H1 (cell line): Measurements from ENCODE around the gene FAR1. TPM values are rescaled to one million over a fixed set of nuclear protein-coding genes. Genes with fewer than 3 reads are reported as not detected.

Experiments used
- CTCF ChIA-PET: fragments of 300-600 bp; sonication (Branson Sonifier 250); formaldehyde crosslinking; loops from one replicate; lab custom pipeline; 2021; ENCODE audit not compliant: partially characterized antibody; lab: Charles Lee
- POLR2A ChIA-PET: fragments of 300-600 bp; sonication (Branson Sonifier 250); formaldehyde crosslinking; loops from one replicate; lab custom pipeline; 2021; ENCODE audit warnings: inconsistent platforms; ENCODE audit not compliant: partially characterized antibody; lab: Charles Lee
- DNase-seq, 2 experiments: peaks; one replicate each; pipeline versions ENCODE4 v3.0.0 to v3.0.0-alpha.2; 2010 to 2022; ENCODE audit warnings: low spot score in 2 of 2, low read depth in 1 of 2, mixed read lengths in 1 of 2
- FAIRE-seq: peaks from 2 replicates; lab custom pipeline; 2011; peaks lifted over from hg19 to GRCh38; lab: Jason Lieb, UNC
- H2AFZ ChIP-seq: 2 replicates; pipeline ENCODE4 v1.8.1; 2012; ENCODE audit warnings: low read length, inconsistent platforms
- H2AK5ac ChIP-seq: 2 replicates; pipeline ENCODE4 v1.6.1; 2013; ENCODE audit warnings: low read depth, low read length
- H2BK120ac ChIP-seq: replicated peaks from 2 replicates; pipeline ENCODE3; 2013; ENCODE audit warnings: low read depth, low read length, inconsistent platforms
- H2BK12ac ChIP-seq: 2 replicates; pipeline ENCODE4 v1.6.1; 2013; ENCODE audit warnings: low read depth, low read length
- H2BK15ac ChIP-seq: 2 replicates; pipeline ENCODE4 v1.6.1; 2013; ENCODE audit warnings: low read length
- H2BK20ac ChIP-seq: 2 replicates; pipeline ENCODE4 v1.6.1; 2013; ENCODE audit warnings: low read length
- H2BK5ac ChIP-seq: 2 replicates; pipeline ENCODE4 v1.6.1; 2013; ENCODE audit warnings: low read depth, low read length
- H3K14ac ChIP-seq: 2 replicates; pipeline ENCODE4 v1.6.1; 2013; ENCODE audit warnings: inconsistent platforms; ENCODE audit not compliant: insufficient read length
- H3K18ac ChIP-seq: 2 replicates; pipeline ENCODE4 v1.6.1; 2013; ENCODE audit warnings: low read length; ENCODE audit errors: extremely low read depth
- H3K23ac ChIP-seq: 2 replicates; pipeline ENCODE4 v1.6.1; 2013; ENCODE audit warnings: inconsistent platforms; ENCODE audit not compliant: insufficient read length
- H3K23me2 ChIP-seq: 2 replicates; pipeline ENCODE4 v1.6.1; 2013; ENCODE audit warnings: low read depth, low read length
- H3K27ac ChIP-seq: 2 replicates; pipeline ENCODE4 v1.6.1; 2011; ENCODE audit warnings: low read depth, low read length, inconsistent platforms
- H3K27me3 ChIP-seq, 4 experiments: replicated peaks in 1 of 4; 1 replicate in 1 of 4; 2 replicates in 3 of 4; pipeline versions ENCODE4 v1.6.1 to v1.8.1; 2011 to 2013; ENCODE audit warnings: low read length in 3 of 4, mild to moderate bottlenecking in 3 of 4, inconsistent platforms in 2 of 4, mixed read lengths in 2 of 4, moderate library complexity in 1 of 4; ENCODE audit not compliant: control insufficient read depth in 3 of 4, insufficient read depth in 3 of 4; ENCODE audit errors: extremely low read depth in 1 of 4
- H3K36me3 ChIP-seq, 4 experiments: 2 replicates each; pipeline versions ENCODE4 v1.6.1 to v1.8.1; 2011 to 2013; ENCODE audit warnings: mild to moderate bottlenecking in 4 of 4, low read length in 3 of 4, moderate library complexity in 2 of 4, control low read depth in 1 of 4, inconsistent platforms in 1 of 4; ENCODE audit not compliant: insufficient read depth in 4 of 4, control insufficient read depth in 2 of 4
- H3K4ac ChIP-seq: replicated peaks from 2 replicates; pipeline ENCODE3; 2013; ENCODE audit warnings: low read length, low read depth, mixed read lengths, inconsistent platforms; ENCODE audit not compliant: insufficient read length
- H3K4me1 ChIP-seq, 4 experiments: replicated peaks in 1 of 4; 1 replicate in 1 of 4; 2 replicates in 3 of 4; pipeline versions ENCODE4 v1.6.1 to v1.8.1; 2011 to 2013; ENCODE audit warnings: low read length in 3 of 4, inconsistent platforms in 2 of 4, mixed read lengths in 1 of 4; ENCODE audit not compliant: insufficient read depth in 4 of 4, control insufficient read depth in 3 of 4
- H3K4me2 ChIP-seq, 2 experiments: 2 replicates each; pipeline versions ENCODE4 v1.6.1 to v1.8.1; 2011 to 2013; ENCODE audit warnings: low read depth in 2 of 2, low read length in 2 of 2, control low read depth in 1 of 2, inconsistent platforms in 1 of 2, mild to moderate bottlenecking in 1 of 2; ENCODE audit not compliant: insufficient read depth in 1 of 2
- H3K4me3 ChIP-seq, 4 experiments: fragments of 200-600, 300-600 bp in 1 of 4; sonication (generic), shearing (Covaris generic), sonication (Bioruptor Twin) in 1 of 4; 2 replicates each; pipeline versions ENCODE4 v1.5.1 to v1.8.1; 2011 to 2016; ENCODE audit warnings: low read length in 4 of 4, low read depth in 3 of 4, control low read depth in 2 of 4, inconsistent platforms in 2 of 4, mild to moderate bottlenecking in 2 of 4, mixed read lengths in 1 of 4, moderate library complexity in 1 of 4; ENCODE audit not compliant: insufficient read depth in 2 of 4; ENCODE audit errors: extremely low read depth in 1 of 4
- H3K56ac ChIP-seq: replicated peaks from 2 replicates; pipeline ENCODE3; 2013; ENCODE audit warnings: low read depth, mild to moderate bottlenecking, mixed read lengths, low read length, inconsistent platforms; ENCODE audit not compliant: insufficient read length
- H3K79me1 ChIP-seq: 2 replicates; pipeline ENCODE4 v1.6.1; 2013; ENCODE audit warnings: low read depth, low read length, control low read depth
- H3K79me2 ChIP-seq, 2 experiments: 2 replicates each; pipeline versions ENCODE4 v1.6.1 to v1.8.1; 2012 to 2013; ENCODE audit warnings: low read length in 2 of 2, mild to moderate bottlenecking in 2 of 2, inconsistent platforms in 1 of 2; ENCODE audit not compliant: insufficient read depth in 2 of 2, control insufficient read depth in 1 of 2
- H3K9ac ChIP-seq, 4 experiments: replicated peaks in 1 of 4; 1 replicate in 1 of 4; 2 replicates in 3 of 4; pipeline versions ENCODE4 v1.6.1 to v1.8.1; 2011 to 2013; ENCODE audit warnings: low read depth in 3 of 4, low read length in 3 of 4, control low read depth in 2 of 4, mild to moderate bottlenecking in 2 of 4, moderate library complexity in 2 of 4, inconsistent platforms in 1 of 4; ENCODE audit errors: extremely low read depth in 1 of 4
- H3K9me3 ChIP-seq, 2 experiments: 2 replicates each; pipeline versions ENCODE4 v1.6.1 to v1.8.1; 2012 to 2013; ENCODE audit warnings: mild to moderate bottlenecking in 2 of 2, moderate library complexity in 2 of 2, control low read depth in 1 of 2, inconsistent platforms in 1 of 2, low read depth in 1 of 2, low read length in 1 of 2, mixed read lengths in 1 of 2; ENCODE audit not compliant: insufficient read depth in 2 of 2
- H4K20me1 ChIP-seq, 2 experiments: replicated peaks in 1 of 2; 2 replicates each; pipeline versions ENCODE3 to v1.8.1; 2011 to 2013; ENCODE audit warnings: inconsistent platforms in 2 of 2, low read length in 2 of 2, mild to moderate bottlenecking in 1 of 2; ENCODE audit not compliant: insufficient read depth in 2 of 2, control insufficient read depth in 1 of 2
- H4K5ac ChIP-seq: 2 replicates; pipeline ENCODE4 v1.6.1; 2013; ENCODE audit warnings: low read length, low read depth, mixed read lengths, inconsistent platforms; ENCODE audit not compliant: insufficient read length
- H4K8ac ChIP-seq: 2 replicates; pipeline ENCODE4 v1.8.0; 2013; ENCODE audit warnings: mild to moderate bottlenecking, moderate library complexity, low read length, inconsistent platforms; ENCODE audit not compliant: insufficient read depth; ENCODE audit errors: extremely low read depth
- H4K91ac ChIP-seq: replicated peaks from 2 replicates; pipeline ENCODE3; 2013; ENCODE audit warnings: low read length, mixed read lengths, inconsistent platforms; ENCODE audit not compliant: insufficient read length
- MAFK ChIP-seq: IDR thresholded peaks from 2 replicates; pipeline ENCODE4 v1.6.1; 2012; ENCODE audit warnings: low read depth, mild to moderate bottlenecking, improper control_type of control experiment, low read length
- MAX ChIP-seq: IDR thresholded peaks from 2 replicates; pipeline ENCODE4 v1.6.1; 2012; ENCODE audit warnings: inconsistent platforms
- SP2 ChIP-seq: IDR thresholded peaks from 2 replicates; pipeline ENCODE4 v1.6.1; 2012; ENCODE audit warnings: mild to moderate bottlenecking, low read length, inconsistent platforms
- SRF ChIP-seq: IDR thresholded peaks from 2 replicates; pipeline ENCODE4 v1.6.1; 2011; ENCODE audit warnings: mild to moderate bottlenecking, low read depth, low read length, moderate library complexity
- polyA plus RNA-seq, 7 experiments: library from polyadenylated mRNA; depleted of rRNA in 3 of 7; stranded (reverse) in 5 of 7; unstranded in 2 of 7; fragments of >200 nt in 5 of 7; fragments of 200-250 nt in 2 of 7; gene quantifications; 1 replicate in 5 of 7; 2 replicates in 1 of 7; 4 replicates in 1 of 7; pipeline versions ENCODE4 v1.2.1 to v1.2.3, GENCODE V29; 2011 to 2013; ENCODE audit warnings: missing spikeins in 2 of 7, mixed read lengths in 2 of 7
- total RNA-seq: library from RNA; stranded (reverse); fragmentation: NEBNext Ultra II Directional; extraction: Animal tissue kit (Norgen Biotek cat#: 25700); gene quantifications from 2 replicates; pipeline ENCODE4 v1.2.1, GENCODE V29; 2021

Gene FAR1
- total and polyA plus RNA-seq, 2 of the 8 experiments (the other 6 are each of a cell fraction or from before 2014, with no cell fraction given): 29.7 to 68.5 TPM

DNA sequence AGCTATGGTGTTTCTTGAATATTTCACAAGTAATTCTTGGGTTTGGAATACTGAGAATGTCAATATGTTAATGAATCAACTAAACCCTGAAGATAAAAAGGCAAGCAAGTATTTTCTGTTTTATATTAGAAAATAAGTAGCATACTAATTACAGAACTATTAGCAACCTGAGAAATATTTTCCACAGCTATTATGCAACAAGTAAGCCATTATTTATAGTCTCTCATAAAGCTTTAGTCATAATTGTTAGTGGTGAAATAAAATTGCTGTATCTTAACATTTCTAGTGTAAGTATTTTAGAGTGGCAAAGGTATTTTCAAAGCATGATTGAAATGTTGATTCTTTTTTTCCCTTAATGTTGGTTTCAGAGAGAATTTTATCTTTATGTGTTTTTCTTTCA lies 53.3 kb downstream of the FAR1 start:
- CTCF ChIA-PET: no interaction called here
- Histone ChIP-seq H2BK20ac (no peak overlapping the region), H3K56ac (no peak overlapping the region), H4K8ac (no peak overlapping the region), H3K23me2 (no peaks in the 10 kb centered on the region), H2BK120ac (no peak overlapping the region), H3K23ac (no peak overlapping the region), H4K5ac (no peak overlapping the region), H2BK12ac (no peak overlapping the region), H3K4me2 (no peak overlapping the region), H3K14ac (no peak overlapping the region), H3K4ac (no peak overlapping the region), H2AFZ (no peak overlapping the region), H3K9ac (no peak overlapping the region), H3K4me3 (no peak overlapping the region), H2BK5ac (no peak overlapping the region), H3K79me1 (no peaks in the 10 kb centered on the region; the same call in 1 of the 2 replicates), H3K9me3 (no peaks in the 10 kb centered on the region), H3K18ac (no peak overlapping the region), H3K79me2 (no peaks in the 10 kb centered on the region), H2AK5ac (no peak overlapping the region), H3K27ac (no peak overlapping the region), H2BK15ac (no peak overlapping the region), H4K20me1 (no peaks in the 10 kb centered on the region), H4K91ac (no peak overlapping the region), H3K27me3 (no peaks in the 10 kb centered on the region), H3K4me1 (no peaks in the 10 kb centered on the region), H3K36me3 (peaks cover 0 to 41% (median 7%) of the 10 kb centered on the region in 4 experiments; a peak in 7 of 8 replicates)
- DNase-seq: no peak
- FAIRE-seq: no peak
- POLR2A ChIA-PET: interaction anchor here (0.7 kb wide), 1 partner anchor 155 kb away, joined by 3 read pairs; no protein-coding TSS in a partner anchor
- no peak for TF ChIP-seq MAFK
- no peak for TF ChIP-seq SP2
- no peak for TF ChIP-seq MAX
- TF ChIP-seq SRF: no peak
